ENCODE results near the gene ANKRD65. TPM values are rescaled to one million over a fixed set of nuclear protein-coding genes. Genes with fewer than 3 reads are reported as not detected.

ANKRD65 gene
- total RNA-seq, 1 experiment from 2014 or later = not detected

- H3K4me2 ChIP-seq (ENCODE audit: low read length) = no peak overlapping the region
- H2AFZ ChIP-seq (ENCODE audit: low read depth, low read length, poor library complexity, severe bottlenecking) = no peak overlapping the region
- ChIA-PET RAD21 (ENCODE audit: low non-redundant PET in 1 of 2, low total read pairs in 2 of 2, uncharacterized antibody in 2 of 2, unreplicated experiment in 2 of 2) (interaction anchor here in 1 of 2 experiments (0.7 kb wide), 1 partner anchor 124 kb away, joined by 3 read pairs; no protein-coding TSS in a partner anchor), CTCF (no interaction called here), POLR2A (no interaction called here)
- ATAC-seq (no peak), DNase-seq (ENCODE audit: low read depth, low spot score) (no peak)
- H3K27ac ChIP-seq (ENCODE audit: low read depth, low read length) = no peak overlapping the region
- no peaks in the 10 kb centered on the region for H3K9me3 ChIP-seq (ENCODE audit: control insufficient read depth in 1 of 2, insufficient read depth in 1 of 2, low read depth in 1 of 2, low read length in 2 of 2)
- no peaks in the 10 kb centered on the region for H4K20me1 ChIP-seq (ENCODE audit: insufficient read depth)
- H3K9me2 ChIP-seq (ENCODE audit: insufficient read depth) = no peaks in the 10 kb centered on the region
- no peaks in the 10 kb centered on the region for H3K79me2 ChIP-seq (ENCODE audit: insufficient read depth, low read length)
- intact Hi-C loops (cut with micrococcal nuclease) = no loop called here
- H3K27me3 ChIP-seq (ENCODE audit: insufficient read depth, low read length) = no peaks in the 10 kb centered on the region
- H3K4me3 ChIP-seq (replicated peaks in 1 of 2; ENCODE audit: low read depth in 1 of 2, low read length in 2 of 2) = no peak overlapping the region
- no peak overlapping the region for H3K9ac ChIP-seq (ENCODE audit: low read length)
- peaks cover under 1 to 2% of the 10 kb centered on the region in 2 experiments; a peak in 3 of 4 replicates for H3K36me3 ChIP-seq (ENCODE audit: control insufficient read depth in 1 of 2, insufficient read depth in 2 of 2, low read length in 2 of 2)
- BruUV-seq (replicated peaks) = no TSS peak
- TF ChIP-seq RAD21 (IDR thresholded peaks at IDR 0.05; ENCODE audit: low read depth) (no peak), SIN3A (IDR thresholded peaks at IDR 0.05; ENCODE audit: low read depth) (no peak), ELF1 (IDR thresholded peaks at IDR 0.05; ENCODE audit: borderline replicate concordance, low read depth) (no peak), FOSL1 (IDR thresholded peaks at IDR 0.05; ENCODE audit: low read depth) (no peak), TCF7L2 (IDR thresholded peaks at IDR 0.05; ENCODE audit: borderline replicate concordance, extremely low read depth, insufficient read depth, insufficient read length) (no peak), CTCF (IDR thresholded peaks at IDR 0.05 in 2 of 3, conservative IDR thresholded peaks at IDR 0.05 in 1 of 3; ENCODE audit: borderline replicate concordance in 1 of 3, insufficient read depth in 1 of 3, low read depth in 2 of 3, low read length in 2 of 3) (no peak), REST (IDR thresholded peaks at IDR 0.05; ENCODE audit: low read depth) (no peak), YY1 (IDR thresholded peaks at IDR 0.05; ENCODE audit: extremely low read depth, insufficient replicate concordance, low read depth, low read length) (no peak), MAX (IDR thresholded peaks at IDR 0.05) (no peak), POLR2A (IDR thresholded peaks at IDR 0.05; ENCODE audit: borderline replicate concordance, extremely low read depth, insufficient read depth, insufficient read length) (no peak), CEBPB (IDR thresholded peaks at IDR 0.05; ENCODE audit: low read depth) (no peak)
- peaks cover 5 to 9% of the 10 kb centered on the region in 2 experiments; a peak in 3 of 4 replicates for H3K4me1 ChIP-seq (ENCODE audit: control insufficient read depth in 1 of 2, insufficient read depth in 2 of 2, low read length in 2 of 2)
These were observed 40.2 kb downstream of the ANKRD65 start for GRCh38 chr1:1380860-1381259.
